Lower lobe of right lung (tissue), 2 donors: Measurements from ENCODE around the gene DIP2C. TPM values are rescaled to one million over a fixed set of nuclear protein-coding genes. Genes with fewer than 3 reads are reported as not detected.

Experiments used
- ATAC-seq, 2 donors: fragments of 200-7000 bp; cut with Tn5 transposase; one replicate each; pipeline ENCODE4 v1.9.1; 2020 to 2022; ENCODE audit warnings: mild to moderate bottlenecking in 2 of 2, moderate library complexity in 2 of 2
- DNase-seq: peaks from one replicate; pipeline ENCODE4 v3.0.0-alpha.2; 2020
- H3K27ac ChIP-seq: fragments of 200-600 bp; one replicate; pipeline ENCODE4 v1.8.0; 2022
- H3K27me3 ChIP-seq: fragments of 200-600 bp; one replicate; pipeline ENCODE4 v1.8.0; 2022; ENCODE audit warnings: low read depth
- H3K36me3 ChIP-seq: fragments of 200-600 bp; one replicate; pipeline ENCODE4 v1.8.0; 2022; ENCODE audit warnings: mild to moderate bottlenecking
- H3K4me1 ChIP-seq: fragments of 200-600 bp; one replicate; pipeline ENCODE4 v1.8.0; 2022
- H3K4me3 ChIP-seq: fragments of 200-600 bp; one replicate; pipeline ENCODE4 v1.8.0; 2022; ENCODE audit warnings: mild to moderate bottlenecking
- H3K9me3 ChIP-seq: fragments of 200-600 bp; one replicate; pipeline ENCODE4 v1.8.0; 2022
- intact Hi-C: fragments of 100-400 bp; cut with DNase I; formaldehyde crosslinking; loops from one replicate; pipeline ENCODE4 v1.11.0; 2022
- total RNA-seq: library from RNA; stranded (reverse); fragmentation: NEBNext Ultra II Directional; extraction: Animal tissue kit (Norgen Biotek cat#: 25700); gene quantifications from one replicate; pipeline ENCODE4 v1.2.1, GENCODE V29; 2021
- TF ChIP-seq, protein P1 (sequence below): fragments of 200-600 bp; IDR thresholded peaks from one replicate; pipeline ENCODE4 v1.8.0; 2022; ENCODE audit warnings: antibody characterized with exemption, mild to moderate bottlenecking
- donor health status: DM: no; HTN: yes; CAD: no; lungs with severe emphysema.

The DIP2C gene
- total RNA-seq, 1 donor from 2014 or later: 15.1 TPM

DNA sequence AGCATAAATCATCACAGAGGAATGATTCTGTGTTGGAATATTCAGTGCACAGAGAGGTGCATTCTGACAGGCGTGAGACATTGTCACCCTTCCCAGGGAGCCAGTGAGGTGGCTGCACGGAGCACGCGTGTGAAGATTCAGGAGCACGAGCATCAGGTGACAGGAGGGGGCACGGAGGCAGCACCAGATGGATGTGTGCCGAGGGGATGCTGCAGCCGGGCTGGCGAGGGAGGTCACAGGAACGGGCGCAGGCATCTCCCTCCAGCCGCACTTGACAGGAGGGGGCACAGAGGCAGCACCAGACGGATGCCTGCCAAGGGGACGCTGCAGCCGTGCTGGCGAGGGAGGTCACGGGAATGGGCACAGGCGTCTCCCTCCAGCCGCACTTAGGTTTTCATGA, 66.5 kb downstream of the DIP2C start:
- DNase-seq (peak; percentile 42), ATAC-seq (no peak)
- TF ChIP-seq, protein P1, sequence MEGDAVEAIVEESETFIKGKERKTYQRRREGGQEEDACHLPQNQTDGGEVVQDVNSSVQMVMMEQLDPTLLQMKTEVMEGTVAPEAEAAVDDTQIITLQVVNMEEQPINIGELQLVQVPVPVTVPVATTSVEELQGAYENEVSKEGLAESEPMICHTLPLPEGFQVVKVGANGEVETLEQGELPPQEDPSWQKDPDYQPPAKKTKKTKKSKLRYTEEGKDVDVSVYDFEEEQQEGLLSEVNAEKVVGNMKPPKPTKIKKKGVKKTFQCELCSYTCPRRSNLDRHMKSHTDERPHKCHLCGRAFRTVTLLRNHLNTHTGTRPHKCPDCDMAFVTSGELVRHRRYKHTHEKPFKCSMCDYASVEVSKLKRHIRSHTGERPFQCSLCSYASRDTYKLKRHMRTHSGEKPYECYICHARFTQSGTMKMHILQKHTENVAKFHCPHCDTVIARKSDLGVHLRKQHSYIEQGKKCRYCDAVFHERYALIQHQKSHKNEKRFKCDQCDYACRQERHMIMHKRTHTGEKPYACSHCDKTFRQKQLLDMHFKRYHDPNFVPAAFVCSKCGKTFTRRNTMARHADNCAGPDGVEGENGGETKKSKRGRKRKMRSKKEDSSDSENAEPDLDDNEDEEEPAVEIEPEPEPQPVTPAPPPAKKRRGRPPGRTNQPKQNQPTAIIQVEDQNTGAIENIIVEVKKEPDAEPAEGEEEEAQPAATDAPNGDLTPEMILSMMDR: no peak
- Histone ChIP-seq H3K4me3 (no peak overlapping the region), H3K4me1 (peaks cover 11% of the 10 kb centered on the region), H3K9me3 (no peaks in the 10 kb centered on the region), H3K27ac (no peak overlapping the region), H3K36me3 (no peaks in the 10 kb centered on the region), H3K27me3 (no peaks in the 10 kb centered on the region)
- intact Hi-C loops: no loop called here

DNA sequence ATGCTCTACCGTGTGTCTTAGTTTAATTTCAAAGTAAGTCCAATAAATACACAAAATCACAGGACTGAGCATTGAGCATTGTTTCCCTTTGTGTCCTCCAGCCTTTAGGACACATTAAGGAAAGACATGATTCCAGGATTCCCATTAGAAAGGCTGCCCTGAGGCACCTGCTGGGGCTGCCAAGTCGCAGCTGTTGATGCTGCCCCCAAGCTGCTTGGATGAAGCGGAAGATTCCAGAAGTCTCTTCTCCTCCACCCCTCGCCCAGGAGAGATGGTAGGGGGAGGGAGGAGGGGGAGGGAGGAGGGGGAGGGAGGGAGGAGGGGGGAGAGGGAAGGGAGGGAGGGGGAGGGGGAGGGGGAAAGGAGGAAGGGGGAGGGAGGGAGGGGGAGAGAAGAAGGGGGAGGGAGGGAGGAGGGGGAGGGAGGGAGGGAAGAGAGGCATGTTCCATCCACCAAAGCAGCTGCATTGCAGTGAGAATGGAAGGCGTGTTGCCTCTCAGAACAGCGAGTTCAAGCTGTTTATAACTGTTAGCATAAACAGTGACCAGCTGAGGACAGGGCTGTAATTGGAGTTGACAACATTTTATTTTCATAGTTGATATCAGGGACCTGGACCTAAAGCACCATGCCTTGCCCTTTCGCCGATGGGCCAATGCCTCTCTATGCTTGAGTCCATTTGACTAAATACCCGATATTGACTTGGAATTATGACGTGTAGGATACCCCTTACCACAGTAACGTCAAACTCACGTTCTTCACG, 67.3 kb downstream of the DIP2C start:
- Histone ChIP-seq H3K9me3 (no peaks in the 10 kb centered on the region), H3K27ac (no peak overlapping the region), H3K4me1 (peaks cover 11% of the 10 kb centered on the region), H3K27me3 (no peaks in the 10 kb centered on the region), H3K4me3 (no peak overlapping the region), H3K36me3 (no peaks in the 10 kb centered on the region)
- TF ChIP-seq, protein P1: no peak
- DNase-seq (no peak), ATAC-seq (no peak)
- intact Hi-C loops: no loop called here

DNA sequence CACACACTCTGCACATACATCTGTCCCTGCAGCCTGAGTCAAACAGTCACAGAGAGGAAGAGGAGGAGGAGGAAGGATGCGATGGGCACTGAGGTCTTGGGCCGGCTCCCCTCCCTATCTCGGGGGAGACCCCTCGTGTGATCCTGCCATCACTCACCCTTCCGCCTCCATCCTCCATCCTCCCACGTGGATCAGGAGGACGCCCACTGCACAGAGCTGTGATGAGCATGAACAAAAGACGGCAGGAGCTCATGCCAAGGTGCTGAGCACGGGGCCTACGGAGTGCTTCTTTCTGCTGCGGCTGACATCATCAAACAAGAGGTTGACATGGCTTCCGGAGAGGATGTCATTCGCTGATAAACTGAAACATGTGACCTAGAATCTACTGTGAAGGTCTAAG, 68.0 kb downstream of the DIP2C start:
- H3K4me1 ChIP-seq: peaks cover 11% of the 10 kb centered on the region
- TF ChIP-seq, protein P1: no peak
- intact Hi-C loops: no loop called here

DNA sequence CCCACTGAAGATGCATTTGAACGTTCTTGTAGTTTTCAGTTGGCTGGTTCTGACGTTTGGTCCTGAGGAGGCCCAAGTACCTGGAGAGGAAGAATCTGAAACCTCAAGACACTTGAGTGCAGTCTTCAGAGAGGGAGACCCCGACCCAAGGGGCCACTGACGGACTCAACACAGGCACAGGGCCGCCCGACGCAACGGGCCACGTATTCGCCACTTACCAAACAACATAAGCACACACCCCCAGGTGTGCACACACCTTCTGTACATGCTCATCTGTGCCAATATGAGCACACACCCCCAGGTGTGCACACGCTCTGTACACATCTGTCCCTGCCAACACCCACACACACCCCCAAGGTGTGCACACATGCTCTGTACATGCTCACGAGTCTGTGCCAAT, 68.5 kb downstream of the DIP2C start:
- Histone ChIP-seq H3K27me3 (no peaks in the 10 kb centered on the region), H3K36me3 (no peaks in the 10 kb centered on the region), H3K9me3 (no peaks in the 10 kb centered on the region), H3K27ac (no peak overlapping the region), H3K4me3 (no peak overlapping the region), H3K4me1 (peaks cover 11% of the 10 kb centered on the region)
- peak; percentile 37 for DNase-seq
- TF ChIP-seq, protein P1: no peak
- no peak for ATAC-seq
- intact Hi-C loops: no loop called here

More for the DNA sequence above, 68.0 kb downstream of the DIP2C start:
- no peak overlapping the region for H3K27ac ChIP-seq
- H3K27me3 ChIP-seq: no peaks in the 10 kb centered on the region
- H3K36me3 ChIP-seq: no peaks in the 10 kb centered on the region
- H3K9me3 ChIP-seq: no peaks in the 10 kb centered on the region
- ATAC-seq (no peak), DNase-seq (no peak)
- H3K4me3 ChIP-seq: no peak overlapping the region

DNA sequence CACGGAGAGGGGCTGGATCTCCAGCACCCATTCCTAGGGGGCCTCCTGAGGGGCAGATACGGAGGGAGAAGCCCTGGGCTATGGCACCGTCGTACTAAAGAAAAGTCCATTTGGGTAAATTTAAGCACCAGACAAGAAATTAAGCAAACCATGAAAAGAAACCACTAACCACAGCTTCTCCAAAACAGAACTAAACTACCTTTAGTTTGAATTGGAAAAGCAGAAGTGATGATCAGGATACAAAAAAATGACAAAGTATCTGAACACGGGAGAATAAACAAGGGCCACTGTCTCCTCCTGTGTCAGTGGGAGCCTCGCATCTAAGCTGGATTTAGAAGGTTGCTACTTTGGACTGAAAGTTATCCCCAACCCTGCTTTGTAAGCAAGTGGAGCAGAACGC, 69.1 kb downstream of the DIP2C start:
- Histone ChIP-seq H3K27ac (no peak overlapping the region), H3K36me3 (no peaks in the 10 kb centered on the region), H3K4me1 (peaks cover 11% of the 10 kb centered on the region), H3K9me3 (no peaks in the 10 kb centered on the region), H3K27me3 (no peaks in the 10 kb centered on the region), H3K4me3 (no peak overlapping the region)
- no peak for ATAC-seq
- no peak for DNase-seq
- intact Hi-C loops: no loop called here
- TF ChIP-seq, protein P1: no peak
